Gastrocnemius medialis (tissue), 4 donors: ENCODE measurements around the gene ROPN1L. TPM values are rescaled to one million over a fixed set of nuclear protein-coding genes. Genes with fewer than 3 reads are reported as not detected.

Experiments
- ATAC-seq, 2 donors: fragments of 150-250 bp; one replicate each; pipeline ENCODE4 v1.9.1; 2016
- DNase-seq, 2 donors: peaks; one replicate each; pipeline ENCODE4 v3.0.0-alpha.2; 2019
- H3K27ac ChIP-seq, 4 donors: fragments of 200-600 bp; sonication (generic); 1 replicate in 1 of 4; 2 replicates in 3 of 4; pipeline ENCODE4 v1.5.1; 2016 to 2018; ENCODE audit warnings: mild to moderate bottlenecking in 2 of 4, moderate library complexity in 1 of 4
- H3K27me3 ChIP-seq, 3 donors: fragments of 200-600 bp; sonication (generic) in 2 of 3; 1 replicate in 1 of 3; 2 replicates in 2 of 3; pipeline versions ENCODE4 v1.5.1 to v1.6.0; 2016 to 2019; ENCODE audit warnings: mild to moderate bottlenecking in 1 of 3, moderate library complexity in 1 of 3
- H3K36me3 ChIP-seq, 2 donors: fragments of 200-600 bp; sonication (generic) in 1 of 2; one replicate each; pipeline ENCODE4 v1.5.1; 2017 to 2018
- H3K4me1 ChIP-seq, 2 donors: fragments of 200-600 bp; sonication (generic) in 1 of 2; one replicate each; pipeline ENCODE4 v1.5.1; 2016 to 2017; ENCODE audit warnings: mild to moderate bottlenecking in 2 of 2
- H3K4me3 ChIP-seq, 4 donors: fragments of 200-600 bp; sonication (generic) in 3 of 4; 1 replicate in 1 of 4; 2 replicates in 3 of 4; pipeline ENCODE4 v1.5.1; 2016 to 2019; ENCODE audit warnings: mild to moderate bottlenecking in 2 of 4
- H3K9me3 ChIP-seq, 3 donors: fragments of 200-600 bp; sonication (generic) in 2 of 3; 1 replicate in 1 of 3; 2 replicates in 2 of 3; pipeline ENCODE4 v1.5.1; 2016 to 2019
- CTCF ChIP-seq, 5 experiments: fragments of 450-650 bp in 3 of 5; fragments of 200-600 bp in 2 of 5; sonication (generic) in 2 of 5; IDR thresholded peaks in 4 of 5; conservative IDR thresholded peaks in 1 of 5; 1 replicate in 4 of 5; 2 replicates in 1 of 5; pipeline ENCODE4 v1.5.1; 2016 to 2019; ENCODE audit warnings: antibody characterized with exemption in 5 of 5, mild to moderate bottlenecking in 3 of 5, moderate library complexity in 3 of 5
- POLR2A ChIP-seq, 2 donors: fragments of 450-650 bp; IDR thresholded peaks; one replicate each; pipeline ENCODE4 v1.6.1; 2017; ENCODE audit warnings: antibody characterized with exemption in 2 of 2, mild to moderate bottlenecking in 2 of 2, moderate library complexity in 2 of 2
- in situ Hi-C, 4 donors: fragments of 200-750 bp; cut with MboI; loops; one replicate each; pipeline versions ENCODE4 v1.15.0 to v1.8.0; 2017; ENCODE audit warnings: low sequenced_read_pairs in 4 of 4
- intact Hi-C: fragments of 100-400 bp; cut with DNase I; formaldehyde crosslinking; loops from one replicate; pipeline ENCODE4 v1.15.1; 2023; ENCODE audit warnings: low total_unique reads
- total RNA-seq, 4 donors: library from RNA; depleted of rRNA; stranded (reverse); fragments of >200 nt; gene quantifications; one replicate each; pipeline versions ENCODE4 v1.1.0 to v1.2.3, GENCODE V29; 2016

ROPN1L gene
- total RNA-seq, 4 donors from 2014 or later: 0.46 TPM; not detected in 3

GRCh38 chr5:10478436-10478835 is 36.8 kb downstream of the ROPN1L start:
- H3K27ac ChIP-seq: no peak overlapping the region
- no peaks in the 10 kb centered on the region for H3K4me1 ChIP-seq
- H3K36me3 ChIP-seq: no peaks in the 10 kb centered on the region
- no peaks in the 10 kb centered on the region for H3K9me3 ChIP-seq
- H3K27me3 ChIP-seq: no peaks in the 10 kb centered on the region
- DNase-seq (no peak), ATAC-seq (no peak)
- in situ Hi-C loops: no loop called here
- TF ChIP-seq POLR2A (IDR thresholded peaks at IDR 0.05) (no peak), CTCF (IDR thresholded peaks at IDR 0.05 in 4 of 5, conservative IDR thresholded peaks at IDR 0.05 in 1 of 5) (no peak)
- intact Hi-C loops: no loop called here
- H3K4me3 ChIP-seq: no peak overlapping the region

GRCh38 chr5:10479154-10479721 is 37.6 kb downstream of the ROPN1L start:
- Histone ChIP-seq H3K4me1 (no peaks in the 10 kb centered on the region), H3K4me3 (no peak overlapping the region), H3K27ac (no peak overlapping the region), H3K9me3 (no peaks in the 10 kb centered on the region), H3K36me3 (no peaks in the 10 kb centered on the region), H3K27me3 (no peaks in the 10 kb centered on the region)
- ATAC-seq (no peak), DNase-seq (no peak)
- TF ChIP-seq CTCF (IDR thresholded peaks at IDR 0.05 in 4 of 5, conservative IDR thresholded peaks at IDR 0.05 in 1 of 5) (no peak), POLR2A (IDR thresholded peaks at IDR 0.05) (no peak)
- in situ Hi-C loops: no loop called here
- intact Hi-C loops: no loop called here

- Histone ChIP-seq H3K27me3 (no peaks in the 10 kb centered on the region), H3K9me3 (no peaks in the 10 kb centered on the region), H3K4me1 (no peaks in the 10 kb centered on the region), H3K36me3 (no peaks in the 10 kb centered on the region), H3K27ac (no peak overlapping the region), H3K4me3 (no peak overlapping the region)
- ATAC-seq: no peak
- intact Hi-C loops: no loop called here
- no peak for DNase-seq
- TF ChIP-seq POLR2A (IDR thresholded peaks at IDR 0.05): no peak
- no peak for TF ChIP-seq CTCF (IDR thresholded peaks at IDR 0.05 in 4 of 5, conservative IDR thresholded peaks at IDR 0.05 in 1 of 5)
- in situ Hi-C loops: no loop called here
These were observed 38.7 kb downstream of the ROPN1L start for GRCh38 chr5:10480237-10480985.

- Histone ChIP-seq H3K4me3 (no peak overlapping the region), H3K4me1 (no peaks in the 10 kb centered on the region), H3K9me3 (no peaks in the 10 kb centered on the region), H3K27ac (no peak overlapping the region), H3K36me3 (no peaks in the 10 kb centered on the region), H3K27me3 (no peaks in the 10 kb centered on the region)
- intact Hi-C loops (no loop called here), in situ Hi-C loops (no loop called here)
- ATAC-seq (no peak), DNase-seq (no peak)
- TF ChIP-seq CTCF (IDR thresholded peaks at IDR 0.05 in 4 of 5, conservative IDR thresholded peaks at IDR 0.05 in 1 of 5) (no peak), POLR2A (IDR thresholded peaks at IDR 0.05) (no peak)
These were observed 39.7 kb downstream of the ROPN1L start for GRCh38 chr5:10481241-10481935.
